Hypothalamus (tissue), 51 donors: Measurements from ENCODE around the gene RTBDN.

ENCODE experiments used
- DNase-seq, 51 donors: peaks; one replicate each; lab custom pipeline; 2025; lab: John Stamatoyannopoulos, UW

The RTBDN gene

GRCh38 chr19:12784394-12784870 lies 49.9 kb downstream of the RTBDN start:
- DNase-seq: peak in 2 of 51 donors; percentile 18 to 22

- peak in 13 of 51 donors; percentile 6 to 33 (median 17) for DNase-seq
Observed at GRCh38 chr19:12783849-12784393, 50.5 kb downstream of the RTBDN start.

DNA sequence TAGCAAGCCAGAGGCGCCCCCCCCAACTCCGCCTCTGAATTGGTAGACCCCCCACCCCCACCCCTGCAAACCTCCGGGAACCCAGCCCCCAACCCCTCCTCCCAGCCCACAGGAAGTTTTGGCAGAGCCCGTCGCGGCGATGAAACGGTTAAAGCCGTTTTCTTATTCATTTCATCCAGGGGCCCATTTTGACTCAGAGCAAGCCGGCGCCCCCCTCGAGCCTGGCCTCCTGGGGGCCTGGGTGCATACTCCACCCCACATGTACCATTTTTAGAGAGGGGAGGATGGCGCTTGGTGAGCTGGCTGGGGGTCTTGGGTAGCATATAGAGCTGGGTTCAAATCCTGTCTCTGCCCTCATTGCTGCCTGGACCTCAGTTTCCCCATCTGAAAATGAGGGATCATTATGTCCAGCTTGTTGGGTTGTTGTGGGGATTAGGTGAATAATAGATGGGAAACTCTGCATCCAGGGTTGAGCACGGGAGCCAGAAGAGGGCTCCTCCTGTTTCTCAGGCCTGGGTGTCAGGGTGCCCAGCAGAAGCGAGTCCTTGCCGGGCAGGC lies 51.0 kb downstream of the RTBDN start:
- no peak for DNase-seq

GRCh38 chr19:12782424-12783290 lies 51.7 kb downstream of the RTBDN start:
- peak in 48 of 51 donors; percentile 42 to 96 (median 84) for DNase-seq

DNA sequence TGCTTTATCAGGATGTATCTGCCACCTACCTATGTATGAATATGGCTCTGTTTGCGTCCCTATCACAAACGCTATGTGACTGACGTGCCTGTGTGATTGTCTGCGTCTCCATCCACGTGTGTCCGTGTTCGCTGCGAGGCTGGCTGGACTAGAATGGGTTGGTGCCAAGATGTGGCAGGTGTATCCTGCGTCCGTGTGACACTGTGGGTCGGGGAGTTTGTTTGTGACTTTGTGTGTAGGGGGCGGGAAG lies 52.3 kb downstream of the RTBDN start:
- DNase-seq: peak in 2 of 51 donors; percentile 63 to 75

DNA sequence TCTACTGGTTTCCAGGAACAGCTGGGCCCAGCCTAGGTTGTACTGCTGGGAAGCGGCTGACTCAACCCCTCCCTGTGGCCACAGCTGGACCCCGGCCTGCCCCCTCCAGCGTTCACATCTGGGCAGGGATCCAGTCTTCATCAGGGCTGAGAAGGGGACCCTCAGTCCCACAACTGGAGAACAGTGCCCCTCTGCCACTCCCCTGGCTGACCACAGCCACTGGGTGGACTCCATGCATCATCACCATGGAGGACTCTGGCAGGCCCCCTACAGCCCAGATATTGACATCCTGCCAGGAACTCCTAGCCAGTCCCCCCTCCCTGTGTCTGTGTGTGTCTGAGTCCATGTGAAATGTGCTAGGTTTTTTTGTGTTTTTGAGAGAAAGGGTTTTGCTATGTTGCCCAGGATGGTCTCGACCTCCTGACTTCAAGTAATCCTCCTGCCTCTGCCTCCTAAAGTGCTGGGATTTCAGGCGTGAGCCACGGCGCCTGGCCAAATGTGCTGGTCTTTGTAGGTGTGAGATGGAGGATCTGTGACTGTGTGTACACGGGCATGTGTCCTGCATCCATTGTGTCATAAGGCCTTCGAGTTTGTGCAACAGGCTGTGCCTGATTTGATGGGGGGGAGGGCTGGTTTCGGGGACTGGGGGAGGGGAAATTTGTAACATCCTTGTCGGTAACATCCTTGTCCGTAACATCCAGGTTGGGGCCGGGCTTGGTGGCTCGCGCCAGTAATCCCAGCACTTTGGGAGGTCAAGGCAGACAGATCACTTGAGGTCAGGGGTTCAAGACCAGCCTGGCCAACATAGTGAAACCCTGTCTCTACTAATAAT lies 55.0 kb downstream of the RTBDN start:
- peak in 20 of 51 donors; percentile 6 to 71 (median 28) for DNase-seq

GRCh38 chr19:12778905-12779161 lies 55.5 kb downstream of the RTBDN start:
- DNase-seq: peak in 1 of 51 donors; percentile 20

DNA sequence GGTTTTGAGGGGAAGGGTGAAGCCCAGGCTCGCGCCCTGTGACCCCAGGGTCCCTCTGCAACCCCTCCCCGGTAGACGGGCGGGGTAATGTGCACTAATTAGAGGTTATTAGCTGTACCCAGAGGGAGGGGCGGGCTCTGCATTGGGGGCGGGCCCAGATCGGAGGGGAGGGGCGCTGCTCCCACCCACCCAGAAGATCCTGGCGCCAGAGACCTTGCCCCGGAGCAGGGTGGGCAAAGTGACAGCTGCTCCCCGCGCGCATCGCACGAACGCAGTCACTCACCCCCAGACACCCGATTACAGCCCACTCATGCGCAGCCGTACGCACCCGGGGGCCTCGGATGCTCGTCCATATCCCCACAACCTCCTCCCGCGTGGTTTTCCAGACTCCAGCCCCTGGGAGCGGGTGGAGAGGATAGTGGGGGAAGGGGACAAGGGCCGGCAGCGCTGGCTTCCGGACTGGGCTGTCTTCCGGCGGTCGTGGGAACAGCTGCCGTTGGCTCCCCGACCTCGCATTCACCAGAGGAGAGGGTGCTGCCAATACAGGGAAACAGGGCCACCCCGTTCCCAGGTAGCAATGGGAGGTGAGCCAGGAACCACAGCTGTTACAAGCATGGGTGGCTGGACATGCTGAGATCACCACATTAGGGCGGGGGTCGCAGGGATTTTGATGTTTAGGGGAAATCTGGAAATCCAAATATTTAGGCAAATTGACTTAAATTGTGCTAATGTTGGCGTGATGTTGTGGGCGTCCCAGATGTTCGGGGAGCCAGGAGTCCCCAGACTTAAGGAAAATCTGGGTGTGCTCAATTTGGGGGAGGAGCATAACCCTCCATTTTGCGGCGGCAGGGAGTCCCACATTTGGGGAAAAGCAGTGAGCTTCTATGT lies 56.1 kb downstream of the RTBDN start:
- DNase-seq: peak in 40 of 51 donors; percentile 10 to 84 (median 52)

- peak in 47 of 51 donors; percentile 16 to 86 (median 65) for DNase-seq
Observed at GRCh38 chr19:12777217-12778016, 57.0 kb downstream of the RTBDN start.
